AG08395 (cell line): ENCODE data around the gene ELMO1.

Experiments used
- DNase-seq: peaks from one replicate; pipeline ENCODE4 v3.0.0; 2012; ENCODE audit warnings: mixed read lengths, low spot score

The ELMO1 gene

GRCh38 chr7:36827726-36828703 is 620.6 kb downstream of the ELMO1 start:
- DNase-seq, result no peak

- no peak for DNase-seq
Measured at GRCh38 chr7:36825501-36825900, 623.2 kb downstream of the ELMO1 start.

GRCh38 chr7:36823353-36823752 is 625.3 kb downstream of the ELMO1 start:
- no peak for DNase-seq

- DNase-seq, result no peak
Measured at GRCh38 chr7:36821617-36822016, 627.0 kb downstream of the ELMO1 start.

- DNase-seq, result no peak
Measured at GRCh38 chr7:36820527-36821170, 628.0 kb downstream of the ELMO1 start.

GRCh38 chr7:36819639-36820038 is 629.0 kb downstream of the ELMO1 start:
- DNase-seq, result no peak

GRCh38 chr7:36814311-36814710 is 634.4 kb downstream of the ELMO1 start:
- DNase-seq, result no peak

- DNase-seq, result no peak
Measured at GRCh38 chr7:36811807-36812206, 636.9 kb downstream of the ELMO1 start.

- no peak for DNase-seq
Measured at GRCh38 chr7:36810489-36810888, 638.2 kb downstream of the ELMO1 start.

GRCh38 chr7:36810032-36810431 is 638.6 kb downstream of the ELMO1 start:
- DNase-seq, result no peak

GRCh38 chr7:36809510-36809909 is 639.2 kb downstream of the ELMO1 start:
- DNase-seq, result no peak

- no peak for DNase-seq
Measured at GRCh38 chr7:36809086-36809485, 639.6 kb downstream of the ELMO1 start.

- DNase-seq, result no peak
Measured at GRCh38 chr7:36806891-36807290, 641.8 kb downstream of the ELMO1 start.
